Prostate gland (tissue), 2 donors: ENCODE data around the gene TTR. TPM values are rescaled to one million over a fixed set of nuclear protein-coding genes. Genes with fewer than 3 reads are reported as not detected.

Source experiments
- DNase-seq: peaks from one replicate; pipeline ENCODE4 v3.0.0-alpha.2; 2019; ENCODE audit warnings: low spot score
- H3K27ac ChIP-seq, 2 donors: fragments of 200-600 bp; sonication (generic); 2 replicates each; pipeline ENCODE4 v1.5.1; 2017 to 2019
- H3K27me3 ChIP-seq: fragments of 200-600 bp; sonication (generic); replicated peaks from 2 replicates; pipeline ENCODE4 v1.5.1; 2019; ENCODE audit not compliant: insufficient read depth
- H3K36me3 ChIP-seq, 2 donors: fragments of 200-600 bp; sonication (generic); 1 replicate in 1 of 2; 2 replicates in 1 of 2; pipeline versions ENCODE4 v1.5.1 to v1.8.1; 2017 to 2019
- H3K4me1 ChIP-seq: fragments of 200-600 bp; sonication (generic); replicated peaks from 2 replicates; pipeline ENCODE4 v1.5.1; 2019
- H3K4me3 ChIP-seq, 2 donors: fragments of 200-600 bp; sonication (generic); 2 replicates each; pipeline ENCODE4 v1.5.1; 2017 to 2019
- H3K9me3 ChIP-seq: fragments of 200-600 bp; sonication (generic); 2 replicates; pipeline ENCODE4 v1.5.1; 2017
- POLR2A ChIP-seq: fragments of 450-650 bp; IDR thresholded peaks from one replicate; pipeline ENCODE4 v1.6.1; 2016; ENCODE audit warnings: antibody characterized with exemption, mild to moderate bottlenecking
- POLR2AphosphoS5 ChIP-seq: sonication (generic); formaldehyde crosslinking; IDR thresholded peaks from one replicate; pipeline ENCODE4 v1.6.1; 2017; ENCODE audit warnings: antibody characterized with exemption
- WGBS: methylation state at CpG from one replicate; pipeline ENCODE4 v1.1.5; 2018; 5-methylcytosine and 5-hydroxymethylcytosine counted together
- intact Hi-C: fragments of 100-400 bp; cut with DNase I; formaldehyde crosslinking; loops from one replicate; pipeline ENCODE4 v1.14.2; 2022
- total RNA-seq, 2 donors: library from RNA; depleted of rRNA; stranded (reverse); fragments of >200 nt; gene quantifications; one replicate each; pipeline ENCODE4 v1.1.0, GENCODE V29; 2016
- TF ChIP-seq, protein P1 (sequence below), 4 experiments: fragments of 200-600 bp in 2 of 4; fragments of 450-650 bp in 2 of 4; sonication (generic) in 2 of 4; IDR thresholded peaks; 1 replicate in 3 of 4; 2 replicates in 1 of 4; pipeline ENCODE4 v1.5.1; 2016 to 2019; ENCODE audit warnings: antibody characterized with exemption in 4 of 4, mild to moderate bottlenecking in 2 of 4, moderate library complexity in 2 of 4

The TTR gene
- total RNA-seq, 2 donors from 2014 or later: 0.50 TPM; not detected in 1

DNA sequence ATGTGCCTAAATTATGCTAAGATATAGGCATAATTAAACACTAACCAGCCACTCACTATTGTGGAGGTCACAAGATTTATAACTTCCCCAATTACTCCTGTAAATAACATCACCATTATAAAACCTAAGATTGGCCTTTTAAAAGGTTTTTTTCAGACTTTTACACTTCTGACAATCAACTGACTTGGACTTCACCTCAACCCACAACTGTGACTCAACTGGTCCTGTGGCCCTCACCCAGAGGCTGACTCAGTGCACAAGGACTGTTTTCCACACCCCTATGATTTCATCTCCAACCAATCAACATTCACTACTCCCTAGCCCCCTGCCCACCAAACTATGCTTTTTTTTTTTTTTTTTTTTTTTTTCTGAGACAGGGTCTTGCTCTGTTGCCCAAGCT, 11.6 kb downstream of the TTR start:
- no peak overlapping the region for H3K27ac ChIP-seq

DNA sequence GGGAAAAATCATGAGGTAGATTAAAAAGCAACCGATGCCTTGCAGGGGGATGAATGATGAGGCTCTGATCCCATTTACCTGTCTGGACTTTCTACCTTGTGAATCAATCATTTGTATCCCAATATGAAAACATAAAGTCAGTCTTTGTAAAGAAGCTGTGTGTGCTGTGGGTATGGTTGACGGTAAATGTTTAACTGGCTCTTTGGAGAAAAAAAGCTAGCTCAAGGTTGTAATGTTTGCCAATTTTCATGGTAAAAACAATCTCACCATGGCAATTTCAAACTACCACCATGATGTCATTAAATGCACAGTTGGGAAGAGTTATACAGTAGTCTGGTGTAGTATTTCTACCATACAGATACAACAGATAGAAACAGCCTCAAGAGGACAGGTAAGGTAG, 14.6 kb downstream of the TTR start:
- no peaks in the 10 kb centered on the region for H3K27me3 ChIP-seq
- H3K27ac ChIP-seq: no peak overlapping the region
- TF ChIP-seq, protein P1, sequence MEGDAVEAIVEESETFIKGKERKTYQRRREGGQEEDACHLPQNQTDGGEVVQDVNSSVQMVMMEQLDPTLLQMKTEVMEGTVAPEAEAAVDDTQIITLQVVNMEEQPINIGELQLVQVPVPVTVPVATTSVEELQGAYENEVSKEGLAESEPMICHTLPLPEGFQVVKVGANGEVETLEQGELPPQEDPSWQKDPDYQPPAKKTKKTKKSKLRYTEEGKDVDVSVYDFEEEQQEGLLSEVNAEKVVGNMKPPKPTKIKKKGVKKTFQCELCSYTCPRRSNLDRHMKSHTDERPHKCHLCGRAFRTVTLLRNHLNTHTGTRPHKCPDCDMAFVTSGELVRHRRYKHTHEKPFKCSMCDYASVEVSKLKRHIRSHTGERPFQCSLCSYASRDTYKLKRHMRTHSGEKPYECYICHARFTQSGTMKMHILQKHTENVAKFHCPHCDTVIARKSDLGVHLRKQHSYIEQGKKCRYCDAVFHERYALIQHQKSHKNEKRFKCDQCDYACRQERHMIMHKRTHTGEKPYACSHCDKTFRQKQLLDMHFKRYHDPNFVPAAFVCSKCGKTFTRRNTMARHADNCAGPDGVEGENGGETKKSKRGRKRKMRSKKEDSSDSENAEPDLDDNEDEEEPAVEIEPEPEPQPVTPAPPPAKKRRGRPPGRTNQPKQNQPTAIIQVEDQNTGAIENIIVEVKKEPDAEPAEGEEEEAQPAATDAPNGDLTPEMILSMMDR (IDR thresholded peaks at IDR 0.05): no peak
- no peak for TF ChIP-seq POLR2AphosphoS5
- TF ChIP-seq POLR2A: no peak
- no peak overlapping the region for H3K4me3 ChIP-seq
- 55% methylated on average over 2 of the region's 2 CpGs for WGBS
- no peaks in the 10 kb centered on the region for H3K4me1 ChIP-seq
- DNase-seq: no peak
- intact Hi-C loops: no loop called here
- H3K36me3 ChIP-seq: no peaks in the 10 kb centered on the region
- H3K9me3 ChIP-seq: no peaks in the 10 kb centered on the region

More for the DNA sequence above, 11.6 kb downstream of the TTR start:
- Histone ChIP-seq H3K27me3 (no peaks in the 10 kb centered on the region), H3K4me3 (no peak overlapping the region), H3K9me3 (no peaks in the 10 kb centered on the region), H3K36me3 (no peaks in the 10 kb centered on the region), H3K4me1 (no peaks in the 10 kb centered on the region)
- DNase-seq: no peak
- TF ChIP-seq POLR2AphosphoS5: no peak
- TF ChIP-seq, protein P1 (IDR thresholded peaks at IDR 0.05): no peak
- no peak for TF ChIP-seq POLR2A
- intact Hi-C loops: no loop called here

DNA sequence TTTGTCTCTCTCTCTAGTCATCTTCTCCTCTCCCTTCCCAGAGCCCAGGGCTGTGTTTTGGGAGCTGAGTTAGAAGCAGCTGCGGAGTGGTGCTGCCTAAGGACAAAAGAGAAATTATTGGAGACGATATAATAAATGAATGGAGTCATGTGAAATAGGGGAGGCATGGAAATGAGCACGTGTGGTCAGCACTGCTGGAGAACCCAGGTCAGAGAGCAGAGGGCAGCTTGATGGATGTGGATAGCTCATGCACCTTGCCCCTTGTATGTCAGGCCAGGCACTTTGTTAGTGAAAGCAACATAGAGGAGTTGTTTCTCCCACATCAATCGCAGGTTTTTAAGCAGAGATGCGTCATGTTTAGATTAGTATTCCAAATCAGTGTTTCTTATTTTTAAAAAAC, 15.7 kb downstream of the TTR start:
- H3K27ac ChIP-seq: no peak overlapping the region
- no peaks in the 10 kb centered on the region for H3K9me3 ChIP-seq
- H3K36me3 ChIP-seq: no peaks in the 10 kb centered on the region
- no peaks in the 10 kb centered on the region for H3K4me1 ChIP-seq
- H3K27me3 ChIP-seq: no peaks in the 10 kb centered on the region
- intact Hi-C loops: no loop called here
- 83% methylated on average over 5 of the region's 5 CpGs for WGBS
- TF ChIP-seq POLR2AphosphoS5: no peak
- no peak for DNase-seq
- no peak overlapping the region for H3K4me3 ChIP-seq

DNA sequence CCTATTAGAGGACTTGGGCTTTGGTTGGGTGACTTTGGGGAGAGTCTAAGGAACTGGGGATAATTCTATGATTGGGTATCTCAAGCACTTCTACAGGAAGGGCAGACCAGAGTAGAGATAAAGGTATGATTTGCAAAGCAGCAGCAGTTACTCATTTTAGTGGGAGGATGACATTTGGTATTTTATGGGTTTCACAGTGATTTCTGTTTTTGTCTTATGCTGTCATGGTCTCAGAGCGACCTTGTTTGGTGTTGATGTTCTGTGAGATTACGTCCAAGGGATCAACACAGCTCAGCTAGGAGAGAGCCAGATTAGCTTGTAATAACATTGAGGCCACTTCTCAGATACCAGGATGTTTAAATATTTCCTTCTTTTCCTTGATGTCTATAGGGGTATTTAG, 18.2 kb downstream of the TTR start:
- Histone ChIP-seq H3K36me3 (no peaks in the 10 kb centered on the region), H3K9me3 (no peaks in the 10 kb centered on the region), H3K4me1 (no peaks in the 10 kb centered on the region), H3K27ac (no peak overlapping the region), H3K27me3 (no peaks in the 10 kb centered on the region), H3K4me3 (no peak overlapping the region)
- no peak for DNase-seq
- intact Hi-C loops: no loop called here
- TF ChIP-seq POLR2A (no peak), POLR2AphosphoS5 (no peak)
- TF ChIP-seq, protein P1 (IDR thresholded peaks at IDR 0.05): no peak
- WGBS: 72% methylated on average over 2 of the region's 2 CpGs

DNA sequence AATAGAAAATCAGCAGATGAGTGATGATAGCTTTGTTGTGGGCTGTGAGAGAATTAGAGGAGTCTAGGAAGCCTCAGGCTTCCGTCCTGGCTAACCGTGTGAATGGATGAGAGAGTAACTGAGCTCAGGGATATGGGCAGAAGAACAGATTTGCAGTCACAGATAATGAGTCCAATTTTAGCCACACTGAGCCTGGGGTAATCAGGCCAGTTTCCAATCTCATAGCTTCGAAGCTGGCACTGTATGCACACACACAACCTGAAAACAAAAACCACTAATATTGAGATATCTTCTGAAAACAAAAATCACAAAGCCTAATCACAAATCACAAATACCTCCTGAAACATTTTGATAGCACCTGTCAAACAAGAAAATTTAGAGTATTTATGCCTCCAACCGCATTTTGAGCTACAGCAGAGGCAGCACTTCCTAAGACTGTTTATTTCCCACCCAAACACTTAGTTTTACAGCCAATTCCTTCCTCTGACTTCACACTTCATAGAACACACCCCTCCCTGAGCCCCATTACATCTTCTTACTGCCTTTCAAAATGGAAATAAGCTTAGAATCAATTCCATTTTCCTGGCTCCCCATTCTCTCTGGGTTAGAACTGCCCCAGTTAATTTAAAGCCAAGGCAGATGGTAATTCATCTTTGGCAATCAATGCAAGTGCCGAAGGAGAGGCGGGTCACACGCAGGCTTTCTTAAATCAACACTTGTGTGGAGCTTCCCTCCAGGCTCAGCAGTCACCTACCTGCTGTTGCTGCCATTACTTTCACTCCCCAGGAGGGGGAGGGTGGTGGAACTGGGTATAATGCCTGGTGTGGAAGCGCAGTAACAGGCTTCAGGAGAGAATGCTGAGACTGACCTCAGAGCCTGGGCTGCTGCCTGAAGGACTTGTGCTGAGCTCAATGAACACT, 18.9 kb downstream of the TTR start:
- H3K9me3 ChIP-seq: no peaks in the 10 kb centered on the region
- no peak overlapping the region for H3K4me3 ChIP-seq
- DNase-seq: no peak
- no peaks in the 10 kb centered on the region for H3K27me3 ChIP-seq
- H3K36me3 ChIP-seq: no peaks in the 10 kb centered on the region
- H3K27ac ChIP-seq: no peak overlapping the region
- TF ChIP-seq, protein P1 (IDR thresholded peaks at IDR 0.05): no peak
- TF ChIP-seq POLR2A (no peak), POLR2AphosphoS5 (no peak)
- H3K4me1 ChIP-seq: no peaks in the 10 kb centered on the region
- intact Hi-C loops: no loop called here
- WGBS: 45% methylated on average over 8 of the region's 8 CpGs
